Lung microvascular endothelial cell (primary cell): ENCODE results near the gene EYA2. TPM values are rescaled to one million over a fixed set of nuclear protein-coding genes. Genes with fewer than 3 reads are reported as not detected.

ENCODE experiments used
- DNase-seq, 2 donors: peaks; one replicate each; pipeline versions ENCODE4 v3.0.0 to v3.0.0-alpha.2; 2010; ENCODE audit warnings: low read depth in 2 of 2
- total RNA-seq: library from RNA; depleted of rRNA; stranded (reverse); fragments of >200 nt; gene quantifications from 2 replicates; pipeline ENCODE4 v1.2.1, GENCODE V29; 2014

EYA2 gene
- total RNA-seq, 1 donor from 2014 or later: not detected

DNA sequence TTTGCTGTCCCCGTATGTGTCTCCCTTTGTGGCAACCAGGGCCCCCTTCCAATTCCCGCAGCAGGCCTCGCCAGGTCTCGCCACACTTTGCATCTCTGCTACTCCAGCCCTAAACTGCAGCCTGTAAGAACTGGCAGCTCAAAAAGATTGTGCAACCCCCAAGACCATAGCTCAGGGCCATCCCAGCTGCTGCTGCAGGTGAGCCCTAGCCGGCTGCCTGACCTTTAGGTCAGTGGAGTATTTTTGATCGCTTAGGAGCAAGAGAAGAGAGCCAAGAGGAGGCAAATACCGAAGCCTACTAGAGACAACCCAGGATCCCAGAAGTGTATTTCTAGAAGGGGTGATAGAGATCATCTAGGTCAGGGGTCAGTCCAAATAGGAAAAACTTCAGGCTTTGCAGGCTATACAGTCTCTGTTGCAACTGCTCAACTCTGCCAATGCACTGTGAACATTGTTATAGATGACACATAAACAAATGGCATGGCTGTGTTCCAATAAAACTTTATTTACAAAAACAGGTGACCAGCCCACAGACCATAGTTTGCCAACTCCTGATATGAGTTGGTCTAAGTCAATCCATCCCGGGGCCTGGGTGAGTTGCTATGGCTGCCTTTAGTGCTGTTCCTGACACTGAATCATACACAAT, 138.4 kb downstream of the EYA2 start:
- DNase-seq: no peak

DNA sequence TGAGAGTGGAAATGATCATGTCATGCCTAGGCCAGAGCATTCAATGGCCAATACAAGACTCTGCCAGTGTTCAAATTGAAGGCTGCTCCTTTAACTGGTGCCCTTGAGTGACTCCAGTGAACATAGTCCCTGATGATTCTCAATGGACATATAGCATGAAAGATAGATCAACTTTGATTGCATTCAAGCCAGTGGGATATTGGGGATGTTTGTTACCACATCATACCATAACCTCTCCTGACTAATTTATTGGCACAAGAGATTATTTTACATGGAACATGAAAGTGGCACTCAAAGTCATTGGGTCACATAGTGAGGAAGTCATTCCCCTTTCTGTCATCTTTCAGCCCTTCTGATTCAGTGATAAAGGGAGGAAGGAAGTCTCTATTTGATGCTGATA, 139.0 kb downstream of the EYA2 start:
- no peak for DNase-seq

DNA sequence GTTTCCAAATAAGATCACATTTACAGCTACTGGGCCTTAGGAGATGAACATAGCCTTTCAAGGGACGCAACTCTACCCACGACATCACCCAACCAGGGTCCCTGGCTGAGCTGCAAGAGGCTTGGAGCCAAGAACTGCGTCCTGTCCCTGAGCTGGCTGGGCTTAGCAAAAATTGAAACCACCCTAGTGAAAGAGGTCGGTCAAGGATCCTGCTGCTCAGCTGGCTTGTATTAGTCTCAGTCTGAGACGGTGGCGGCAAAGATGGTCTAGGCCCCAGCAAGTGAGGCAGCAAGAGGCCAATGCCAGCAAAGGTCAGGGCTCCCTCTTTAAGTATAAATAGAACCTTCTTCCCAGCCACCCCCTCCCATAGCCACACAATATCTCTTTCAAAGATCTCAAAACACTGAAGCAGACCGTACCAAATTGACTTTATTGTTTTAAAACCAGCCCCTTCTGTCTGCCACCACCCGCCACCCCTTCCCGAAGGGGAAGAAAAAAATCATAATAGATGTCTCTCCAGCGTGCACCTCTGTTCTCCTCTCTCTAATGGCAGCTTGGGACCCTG, 140.5 kb downstream of the EYA2 start:
- DNase-seq: no peak

DNA sequence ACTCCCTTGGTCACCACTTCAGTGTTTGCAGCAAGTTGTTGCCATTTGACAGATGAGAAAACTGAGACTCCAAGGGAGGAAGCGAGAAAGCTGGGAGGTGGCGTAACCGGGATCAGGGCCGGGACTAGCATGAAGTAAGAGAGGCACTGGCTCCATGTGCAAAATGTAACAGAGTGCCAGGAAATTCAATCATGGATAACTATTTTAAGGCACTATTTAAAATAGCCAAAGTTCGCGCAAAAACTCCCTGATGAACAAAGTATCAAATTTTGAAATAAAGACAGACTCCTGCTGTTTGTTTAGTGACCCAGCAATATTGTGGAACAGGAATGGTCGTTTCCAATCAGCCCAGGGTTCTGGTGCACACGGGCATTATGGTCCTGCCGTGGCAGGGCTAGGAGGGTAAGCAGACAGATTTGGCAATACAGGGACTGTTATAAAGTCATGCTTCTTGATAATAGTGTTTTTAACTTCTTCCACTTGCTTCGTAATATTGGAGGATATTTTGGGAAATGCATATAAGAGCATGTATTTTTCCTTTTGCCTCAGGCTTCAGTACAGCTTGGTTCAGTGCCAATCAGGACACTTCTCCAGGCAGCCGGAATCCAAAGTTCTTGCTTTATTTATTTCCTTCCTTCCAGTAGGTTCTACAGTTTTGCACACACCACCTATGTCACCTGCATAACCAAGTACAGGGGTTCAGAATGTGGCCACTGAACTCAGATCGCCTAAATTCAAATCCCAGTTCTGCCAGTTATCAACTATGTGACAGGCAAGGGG, 141.6 kb downstream of the EYA2 start:
- no peak for DNase-seq

DNA sequence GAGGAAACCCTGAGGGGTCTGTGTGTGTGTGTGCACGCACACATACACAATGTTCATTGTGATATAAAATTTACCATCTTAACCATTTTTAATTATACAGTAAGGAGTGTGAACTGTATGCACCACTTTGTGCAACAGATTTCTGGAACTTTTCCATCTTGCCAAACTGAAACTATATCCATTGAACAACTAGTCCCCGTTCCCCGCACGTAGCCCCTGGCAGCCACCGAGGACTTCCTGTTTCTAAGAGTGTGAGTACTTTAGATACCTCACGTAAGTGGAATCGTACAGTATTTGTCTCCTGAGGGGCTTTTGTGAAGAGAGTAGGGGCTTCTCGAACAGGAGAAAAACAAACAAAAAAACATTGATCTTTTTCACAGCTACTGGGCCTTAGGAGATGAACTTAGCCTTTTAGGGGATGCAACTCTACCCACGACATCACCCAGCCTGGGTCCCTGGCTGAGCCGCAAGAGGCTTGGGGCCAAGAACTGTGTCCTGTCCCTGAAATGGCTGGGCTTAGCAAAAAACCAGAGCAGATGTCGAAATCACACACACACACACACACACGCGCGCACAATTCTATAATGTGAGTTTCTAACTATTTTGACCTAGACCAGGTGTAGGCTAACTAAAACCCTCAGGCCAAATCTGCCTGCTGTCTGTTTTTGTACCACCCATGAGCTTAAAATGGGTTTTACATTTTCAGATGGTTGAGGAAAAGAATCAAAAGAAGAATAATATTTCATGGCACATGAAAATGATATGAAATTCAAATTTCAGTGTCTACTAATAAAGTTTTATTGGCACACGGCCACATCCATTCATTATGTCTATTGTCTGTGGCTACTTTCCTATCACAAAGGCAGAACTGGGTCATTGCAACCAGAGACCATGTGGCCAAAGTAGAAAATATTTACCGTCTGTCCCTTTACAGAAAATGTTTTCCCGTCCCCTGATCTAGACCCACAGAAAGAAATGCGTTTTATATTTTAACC, 144.2 kb downstream of the EYA2 start:
- no peak for DNase-seq

DNA sequence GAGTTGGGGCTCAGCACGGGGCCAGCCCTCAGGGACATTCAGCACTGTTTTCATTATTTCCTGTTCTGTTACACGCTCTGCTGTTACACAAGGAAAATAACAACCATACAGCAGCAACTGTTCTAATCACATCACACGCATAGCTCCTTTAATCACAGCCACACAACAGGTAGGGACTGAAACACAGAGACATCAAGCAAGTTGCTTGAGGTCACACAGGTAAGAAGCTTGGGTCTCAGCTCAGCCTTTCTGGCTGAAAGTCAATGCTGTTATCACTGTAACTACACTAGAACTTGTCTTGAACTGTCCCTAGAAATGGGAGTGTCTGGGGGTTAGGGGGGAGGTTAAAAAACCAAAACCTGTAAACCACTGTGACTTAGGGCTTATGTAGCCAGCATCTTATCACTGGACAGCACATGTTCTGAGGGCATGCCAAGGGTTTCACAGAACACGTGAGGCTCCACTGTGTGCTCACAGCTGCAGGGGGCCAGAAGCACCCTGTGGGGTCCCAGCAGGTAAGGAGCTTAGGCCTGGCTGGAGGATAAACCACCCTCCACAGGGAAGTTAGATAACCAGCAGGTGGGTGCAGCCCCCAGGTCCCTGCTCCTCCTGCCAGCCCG, 146.0 kb downstream of the EYA2 start:
- DNase-seq: no peak

DNA sequence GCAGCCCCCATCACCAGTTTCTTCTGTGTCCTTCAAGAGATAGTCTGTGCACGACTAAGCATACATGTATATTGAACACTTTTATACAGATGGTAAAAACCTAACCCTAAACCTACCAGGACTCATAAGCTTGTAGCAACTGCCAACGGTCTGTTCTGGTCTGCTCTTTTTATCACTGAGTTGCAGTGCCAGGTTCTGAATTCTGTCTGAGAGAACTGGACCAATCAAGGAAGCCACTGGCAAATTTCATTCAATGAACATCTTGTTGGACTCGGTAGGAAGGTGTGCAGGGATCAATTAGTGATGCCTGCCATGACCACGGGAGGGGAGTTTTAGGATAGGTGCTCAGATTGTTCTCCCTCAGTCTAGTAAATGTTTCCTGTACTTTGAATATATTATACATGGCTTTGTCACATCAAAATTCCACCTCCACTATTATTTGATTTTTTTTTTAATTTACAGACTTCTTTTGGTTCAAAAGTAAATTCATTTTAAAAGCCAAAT, 146.8 kb downstream of the EYA2 start:
- no peak for DNase-seq

DNA sequence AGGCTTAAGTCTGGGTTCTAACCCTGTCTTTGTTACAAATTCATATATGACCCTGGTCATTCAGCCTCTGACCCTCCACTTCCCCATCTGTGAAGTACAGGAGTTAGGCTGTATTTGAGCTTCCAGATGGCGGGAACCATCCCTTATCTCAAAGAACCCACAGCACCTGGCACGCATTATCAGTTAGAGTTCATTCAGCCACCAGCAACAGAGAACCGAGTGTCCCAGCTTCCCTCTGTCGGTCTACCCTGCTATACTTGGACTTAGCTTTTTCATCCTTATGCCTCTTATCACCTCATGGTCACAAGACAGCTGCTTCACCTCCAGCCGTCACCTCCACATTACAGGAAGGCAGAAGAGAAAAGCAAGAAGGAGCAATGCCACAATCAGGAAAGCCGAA, 147.8 kb downstream of the EYA2 start:
- DNase-seq: no peak

DNA sequence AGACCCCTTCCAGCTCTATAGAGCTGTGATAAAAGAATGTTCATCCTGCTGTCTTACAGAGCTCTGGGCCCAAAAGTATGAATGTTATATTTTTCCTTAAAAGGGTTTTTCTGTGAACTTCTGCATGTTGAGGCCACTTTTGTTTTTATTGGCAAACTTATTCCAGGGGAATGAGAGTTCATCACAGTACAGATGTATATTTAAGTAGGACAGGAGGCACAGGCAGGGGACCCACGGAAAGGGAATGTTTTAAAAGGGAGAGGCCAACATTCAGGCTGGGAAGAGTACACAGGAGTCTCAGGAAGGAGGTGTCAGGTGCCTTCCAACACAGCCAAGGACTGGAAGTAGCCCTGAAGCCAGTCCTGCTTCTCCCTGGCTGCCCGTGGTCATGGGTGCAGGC, 148.4 kb downstream of the EYA2 start:
- no peak for DNase-seq

DNA sequence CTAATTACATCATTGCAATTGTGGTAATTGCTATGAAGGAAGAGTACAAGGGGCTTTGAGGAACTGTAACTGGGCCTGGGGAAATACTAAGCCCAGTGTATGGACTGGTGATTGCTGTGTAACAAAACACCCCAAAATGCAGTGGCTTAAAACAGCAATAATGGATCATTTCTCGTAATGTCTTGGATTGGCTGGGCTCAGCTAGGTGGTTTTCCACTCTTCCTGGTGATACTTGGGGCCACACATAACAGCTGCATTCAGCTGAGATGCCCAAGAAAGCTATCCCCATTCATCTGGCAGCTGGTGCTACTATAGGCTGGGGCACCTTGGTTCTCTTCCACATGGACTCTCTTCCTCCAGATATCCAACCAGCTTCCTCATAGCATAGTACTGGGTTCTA, 150.3 kb downstream of the EYA2 start:
- DNase-seq: no peak

DNA sequence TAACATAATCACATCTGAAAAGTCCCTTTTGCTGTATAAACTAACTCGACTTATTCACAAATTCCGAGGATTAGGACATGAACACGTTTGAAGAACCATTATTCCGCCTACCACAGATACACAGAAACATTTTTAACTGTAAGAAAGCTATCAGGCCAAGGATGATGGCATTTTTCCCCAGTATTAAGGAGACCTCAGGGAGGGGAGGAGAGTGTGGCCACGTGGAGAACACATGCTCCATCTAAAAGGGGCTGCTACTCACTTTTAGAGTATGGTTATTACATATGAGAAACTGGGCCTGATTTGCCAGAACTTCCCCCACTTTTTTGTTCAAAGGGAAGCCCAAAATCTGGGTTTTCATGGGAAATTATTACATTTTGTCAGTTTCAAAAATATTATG, 153.4 kb downstream of the EYA2 start:
- no peak for DNase-seq

DNA sequence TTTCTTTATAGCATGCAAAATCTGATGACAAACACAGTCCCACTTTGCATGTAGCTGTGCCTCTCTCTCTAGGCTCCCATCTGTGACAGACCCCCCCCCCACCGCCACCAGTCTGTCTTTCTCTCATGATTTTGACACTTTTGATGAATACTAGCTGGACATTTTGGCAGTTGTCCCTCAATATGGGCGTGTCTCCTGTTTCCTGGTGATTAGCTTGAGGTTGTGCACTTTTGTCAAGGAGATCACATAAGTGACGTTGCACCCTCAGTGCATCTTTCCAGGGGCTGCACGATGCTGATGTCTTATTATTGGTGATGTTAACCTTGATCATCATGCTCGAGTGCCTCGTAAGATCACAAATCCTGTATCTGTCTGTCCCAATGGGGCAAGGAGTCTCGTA, 155.1 kb downstream of the EYA2 start:
- DNase-seq: no peak

DNA sequence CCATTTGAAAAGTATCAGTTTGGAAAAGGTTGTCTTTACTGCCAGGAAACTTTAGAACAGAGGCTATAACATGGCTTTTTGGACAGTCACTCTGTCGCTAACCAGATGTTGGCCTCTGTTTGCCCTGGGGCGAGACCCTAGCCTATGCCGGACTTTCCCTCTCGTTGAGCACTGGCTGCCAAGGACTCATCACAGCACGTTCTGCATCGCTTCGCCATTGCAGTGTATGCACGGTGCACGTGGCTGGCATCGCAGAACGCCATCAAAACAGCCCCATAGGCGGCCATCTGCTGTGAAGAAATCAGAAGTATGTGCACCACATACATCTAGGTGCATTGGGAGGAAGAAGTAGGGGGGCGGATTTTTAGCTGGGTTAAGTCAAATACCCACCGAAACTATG, 156.4 kb downstream of the EYA2 start:
- DNase-seq: no peak

DNA sequence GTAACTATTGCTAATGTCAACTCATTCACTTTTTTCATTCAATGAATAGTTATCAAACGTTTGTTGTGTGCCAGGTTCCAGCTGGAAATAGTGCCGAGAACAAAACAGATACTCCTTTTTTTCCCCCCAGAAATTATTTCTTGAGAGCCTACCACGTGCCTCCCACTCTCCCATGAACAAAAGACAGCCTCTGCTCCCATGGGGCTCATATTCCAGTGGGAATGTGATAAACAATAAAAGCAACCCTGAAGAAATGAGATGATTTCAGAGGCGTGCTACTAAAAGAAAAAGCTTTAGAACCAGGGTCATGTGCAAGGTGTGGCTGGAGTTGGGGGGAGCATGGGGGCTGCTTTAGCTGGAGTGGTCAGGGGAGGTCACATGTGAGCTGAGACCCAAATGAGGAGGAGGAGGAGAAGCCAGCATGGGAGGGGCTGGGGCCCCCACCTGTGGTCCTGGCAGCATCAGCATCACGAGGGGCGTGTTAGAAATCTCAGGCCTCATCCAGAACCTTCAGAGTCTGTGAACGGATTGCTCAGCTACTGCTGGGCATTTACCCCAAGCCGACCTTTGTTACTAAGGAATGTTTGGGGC, 157.4 kb downstream of the EYA2 start:
- DNase-seq: no peak

DNA sequence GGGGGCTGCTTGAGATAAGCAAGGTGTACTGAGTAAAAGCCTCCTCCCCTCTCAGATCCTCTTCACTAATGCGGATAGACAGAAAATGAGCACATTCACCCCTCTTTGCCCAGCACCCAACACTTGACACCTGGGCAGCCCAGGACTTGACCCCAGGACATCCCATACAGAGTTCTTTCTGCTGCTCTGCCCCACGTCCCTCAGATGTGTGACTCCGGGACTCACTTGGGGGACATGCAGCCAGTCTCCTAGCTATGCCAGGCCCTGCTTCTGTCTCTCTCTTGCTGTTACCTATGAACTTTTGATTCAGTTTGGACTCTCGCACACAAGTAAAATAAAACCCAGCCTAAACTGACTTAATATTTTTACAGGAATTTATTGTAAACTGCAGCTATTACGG, 159.9 kb downstream of the EYA2 start:
- DNase-seq: no peak

DNA sequence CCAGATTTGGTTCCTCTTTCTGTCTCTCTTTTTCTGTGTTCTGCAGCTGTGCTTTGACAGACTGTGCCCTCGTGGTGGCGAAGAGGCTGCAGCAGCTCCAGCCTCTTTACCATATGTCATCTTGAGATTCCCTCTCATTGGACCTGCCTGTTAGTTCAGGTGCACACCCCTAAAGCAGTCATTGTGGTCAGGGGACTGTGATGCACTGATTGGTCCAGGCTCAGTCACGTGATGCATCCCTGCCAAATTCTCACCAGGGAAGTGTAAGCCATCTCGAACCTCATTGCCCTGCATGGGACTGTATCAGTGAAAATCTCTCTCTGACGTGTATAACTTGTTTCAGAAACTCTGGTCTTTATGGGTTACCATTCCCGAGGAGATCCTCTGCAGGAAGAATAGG, 160.3 kb downstream of the EYA2 start:
- no peak for DNase-seq

DNA sequence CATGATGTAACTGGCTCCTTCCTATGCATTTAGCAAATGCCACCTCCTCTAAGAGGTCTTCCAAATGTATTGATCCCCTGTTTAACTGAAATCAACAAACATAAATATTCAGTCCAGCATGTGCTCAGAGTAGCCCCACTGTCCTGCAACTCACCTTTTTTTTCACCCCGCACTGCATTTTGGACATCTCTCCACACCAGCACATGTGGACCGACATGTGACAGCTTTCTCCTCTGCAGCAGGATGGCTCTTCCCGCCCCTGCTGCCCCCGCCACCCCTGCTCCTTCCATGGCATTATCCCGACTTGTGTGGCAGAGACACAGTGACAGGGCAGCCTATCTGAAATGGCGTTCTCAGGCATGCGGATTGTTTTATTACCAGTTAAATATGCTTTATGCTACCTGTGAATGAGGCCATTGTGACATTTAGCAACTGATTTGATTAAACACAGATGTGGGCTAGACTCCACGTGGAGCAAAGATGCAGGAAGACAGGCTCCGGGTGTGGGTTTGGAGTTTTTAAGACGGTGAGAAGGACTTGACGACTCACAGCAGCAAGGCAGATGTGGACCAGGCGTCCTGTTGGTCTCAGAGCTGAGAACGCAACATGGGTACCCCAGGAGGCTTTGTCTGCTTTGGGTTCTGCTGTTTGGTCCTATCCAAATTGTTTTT, 161.2 kb downstream of the EYA2 start:
- DNase-seq: no peak

DNA sequence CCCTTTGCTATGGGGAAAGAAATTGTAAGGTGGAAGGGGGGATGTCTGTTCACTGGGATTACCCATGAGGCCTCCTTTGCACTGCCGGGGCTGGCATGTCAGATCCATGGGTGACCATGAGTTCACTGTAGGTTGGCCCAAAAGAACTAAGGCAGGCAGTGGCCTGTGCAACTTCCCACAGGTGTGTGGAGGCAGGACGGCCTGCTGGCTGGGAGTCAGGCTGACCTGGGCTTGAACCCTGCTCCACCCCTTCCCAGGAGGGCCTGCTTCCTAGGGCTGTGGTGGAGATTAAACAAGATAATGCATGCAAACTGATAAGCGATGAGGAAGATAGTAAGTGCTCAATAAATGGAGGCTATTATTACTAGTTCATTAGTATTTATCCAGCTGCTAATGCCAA, 163.0 kb downstream of the EYA2 start:
- no peak for DNase-seq

DNA sequence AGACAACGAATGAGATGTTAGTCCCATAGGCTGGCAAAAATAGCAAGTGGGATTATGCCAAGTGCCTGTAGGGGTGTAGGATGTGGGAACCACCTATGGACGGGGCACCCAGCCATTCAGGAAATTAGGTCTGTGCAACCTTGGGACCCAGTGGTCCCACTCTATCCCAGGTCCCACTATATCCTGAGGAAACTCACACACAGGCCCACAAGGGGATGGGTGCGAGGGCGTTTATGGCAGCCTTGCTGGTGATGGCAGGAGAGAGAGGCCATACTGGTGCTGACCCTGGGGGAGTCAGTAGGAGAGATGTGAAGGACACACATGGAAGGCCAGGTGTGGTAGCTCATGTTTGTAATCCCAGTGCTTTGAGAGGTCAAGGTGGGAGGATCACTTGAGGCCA, 163.6 kb downstream of the EYA2 start:
- DNase-seq: no peak

DNA sequence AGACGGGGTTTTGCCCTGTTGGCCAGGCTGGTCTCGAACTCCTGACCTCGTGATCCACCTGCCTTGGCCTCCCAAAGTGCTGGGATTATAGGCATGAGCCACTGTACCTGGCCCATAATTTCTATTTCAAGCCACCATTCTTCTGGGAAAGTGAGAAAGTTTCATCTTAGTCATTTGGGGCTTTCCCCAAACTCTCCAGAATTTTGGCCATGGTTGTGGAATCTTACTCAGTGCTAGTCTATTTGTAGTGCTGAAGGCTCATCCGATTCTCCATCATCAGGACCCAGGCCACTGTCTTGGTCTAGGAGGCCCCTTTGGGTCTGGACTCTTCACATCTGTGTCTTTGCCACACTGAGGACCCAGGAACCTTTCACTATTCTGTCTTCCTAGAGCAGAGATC, 164.9 kb downstream of the EYA2 start:
- DNase-seq: no peak
